SIG-M5 treated with dmso at 0.1 percent for 504 hours (cell line): ENCODE results near the gene SNAP47.

ENCODE experiments used
- DNase-seq: peaks from one replicate; lab custom pipeline; 2025; ENCODE audit not compliant: unreplicated experiment; lab: John Stamatoyannopoulos, UW

Gene SNAP47

DNA sequence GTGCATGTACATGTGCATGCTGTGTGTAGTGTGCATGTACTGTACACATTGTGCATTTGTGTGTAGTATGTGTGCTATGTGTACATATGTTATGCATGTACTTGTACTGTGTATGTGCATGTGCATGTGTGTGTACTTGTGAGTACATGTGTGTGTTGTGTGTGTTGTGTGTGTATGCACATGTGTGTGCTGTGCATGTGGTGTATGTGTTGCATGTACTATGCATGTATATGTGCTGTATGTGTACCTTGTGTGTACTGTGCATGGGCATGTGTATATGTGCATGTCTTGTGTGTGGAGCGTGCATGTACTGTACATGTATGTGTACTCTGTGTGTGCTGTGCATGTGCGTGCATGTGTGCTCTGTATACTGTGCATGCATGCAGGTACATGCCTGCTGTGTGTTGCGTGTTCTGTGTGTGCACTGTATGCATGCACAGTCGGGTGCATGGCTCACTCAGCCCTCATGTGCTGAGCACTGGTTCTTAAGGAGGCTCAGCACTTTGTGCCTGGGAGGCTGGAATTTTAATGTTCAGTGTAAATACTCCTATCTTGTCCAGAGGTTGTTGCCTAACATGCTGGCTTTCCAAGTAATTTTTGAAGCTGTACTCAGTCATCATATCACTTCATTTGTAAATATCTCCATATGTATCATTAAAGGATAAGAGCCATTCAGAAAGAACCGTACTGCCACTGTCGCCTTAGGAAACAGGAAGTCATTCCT is 32.3 kb downstream of the SNAP47 start:
- no peak for DNase-seq

DNA sequence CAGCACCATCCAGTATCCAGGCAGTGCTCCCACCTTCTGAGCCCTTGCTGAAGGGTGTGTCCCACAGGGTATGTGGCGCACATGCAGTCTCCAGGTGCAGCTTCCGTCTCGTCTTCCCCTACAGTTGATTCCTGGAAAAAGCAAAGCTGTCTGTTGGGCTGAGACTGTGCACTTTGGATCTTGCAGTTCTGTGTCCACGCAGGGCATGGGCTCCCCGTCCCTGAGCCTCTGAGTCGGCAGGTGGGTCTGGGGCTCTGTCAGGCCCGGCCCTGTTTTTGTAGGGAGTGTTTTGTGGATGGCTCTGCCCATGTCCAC is 32.8 kb downstream of the SNAP47 start:
- DNase-seq: no peak

- no peak for DNase-seq
Observed at GRCh38 chr1:227768640-227769039, 33.4 kb downstream of the SNAP47 start.

- DNase-seq: no peak
Observed at GRCh38 chr1:227769047-227769935, 34.1 kb downstream of the SNAP47 start.

DNA sequence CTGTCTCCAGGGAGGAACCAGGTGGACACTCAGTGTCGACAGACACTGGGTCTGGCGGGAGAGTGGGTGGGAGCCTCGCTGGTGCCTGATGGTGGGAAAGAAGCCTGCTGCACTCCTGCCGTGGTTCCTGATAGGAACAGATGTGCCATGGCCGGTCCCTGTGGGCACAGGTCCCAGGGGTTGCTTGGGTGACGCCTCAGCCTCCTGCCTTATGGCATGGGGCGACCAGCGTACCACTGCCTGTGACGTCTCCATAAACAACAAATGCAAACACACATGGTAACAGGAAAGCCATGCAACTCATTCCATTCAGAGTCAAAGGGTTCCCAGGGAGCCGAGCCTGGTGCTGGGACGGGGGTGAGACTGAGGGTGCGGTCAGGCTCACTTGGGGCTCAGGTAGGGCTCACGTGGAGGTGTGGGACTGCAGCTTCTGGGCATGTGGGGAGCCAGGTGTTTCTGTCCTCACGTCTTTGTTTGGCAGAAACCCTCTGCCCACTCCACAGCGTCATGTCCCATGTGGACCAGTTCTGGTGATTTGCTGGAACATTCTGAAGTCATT is 34.8 kb downstream of the SNAP47 start:
- DNase-seq: no peak

- no peak for DNase-seq
Observed at GRCh38 chr1:227770812-227771211, 35.6 kb downstream of the SNAP47 start.

DNA sequence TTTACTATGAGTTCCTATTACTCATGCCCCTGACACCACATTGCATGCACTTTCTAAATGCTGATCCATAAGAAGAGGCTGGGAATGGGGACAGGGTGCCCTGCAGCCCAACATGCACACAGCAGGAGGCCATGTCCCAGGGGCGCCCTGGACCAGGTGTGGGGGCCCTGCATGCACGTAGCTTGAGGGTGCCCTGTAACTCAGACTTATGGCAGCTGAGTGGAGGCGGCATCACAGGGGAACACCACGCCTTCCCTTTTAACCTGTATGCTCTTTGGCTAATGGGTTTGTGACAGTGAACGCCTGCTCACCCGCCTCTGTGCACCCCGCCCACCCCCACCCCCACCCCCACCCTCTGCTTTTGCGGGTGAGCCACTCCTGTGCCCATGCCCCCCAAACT is 36.1 kb downstream of the SNAP47 start:
- DNase-seq: no peak

DNA sequence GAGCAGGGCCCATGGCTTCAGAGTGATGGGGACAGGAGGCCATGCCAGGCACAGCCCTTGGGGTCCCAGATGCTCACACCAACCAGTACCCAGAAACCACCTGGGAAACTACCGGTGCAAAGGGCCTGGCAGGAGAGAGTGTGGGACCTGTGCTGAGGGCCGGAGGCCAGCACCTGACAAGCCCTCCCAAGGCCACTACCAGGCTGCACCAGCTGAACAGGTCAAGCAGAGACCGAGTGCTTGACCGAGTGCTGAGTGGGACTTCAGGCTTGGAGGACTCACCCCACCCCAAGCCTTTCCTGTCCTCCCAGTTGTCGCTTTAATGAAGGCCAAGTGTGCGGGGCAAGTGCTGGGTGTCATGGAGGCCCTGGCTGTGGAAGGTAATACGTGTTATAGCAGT is 36.5 kb downstream of the SNAP47 start:
- DNase-seq: no peak

- no peak for DNase-seq
Observed at GRCh38 chr1:227773558-227773957, 38.3 kb downstream of the SNAP47 start.

DNA sequence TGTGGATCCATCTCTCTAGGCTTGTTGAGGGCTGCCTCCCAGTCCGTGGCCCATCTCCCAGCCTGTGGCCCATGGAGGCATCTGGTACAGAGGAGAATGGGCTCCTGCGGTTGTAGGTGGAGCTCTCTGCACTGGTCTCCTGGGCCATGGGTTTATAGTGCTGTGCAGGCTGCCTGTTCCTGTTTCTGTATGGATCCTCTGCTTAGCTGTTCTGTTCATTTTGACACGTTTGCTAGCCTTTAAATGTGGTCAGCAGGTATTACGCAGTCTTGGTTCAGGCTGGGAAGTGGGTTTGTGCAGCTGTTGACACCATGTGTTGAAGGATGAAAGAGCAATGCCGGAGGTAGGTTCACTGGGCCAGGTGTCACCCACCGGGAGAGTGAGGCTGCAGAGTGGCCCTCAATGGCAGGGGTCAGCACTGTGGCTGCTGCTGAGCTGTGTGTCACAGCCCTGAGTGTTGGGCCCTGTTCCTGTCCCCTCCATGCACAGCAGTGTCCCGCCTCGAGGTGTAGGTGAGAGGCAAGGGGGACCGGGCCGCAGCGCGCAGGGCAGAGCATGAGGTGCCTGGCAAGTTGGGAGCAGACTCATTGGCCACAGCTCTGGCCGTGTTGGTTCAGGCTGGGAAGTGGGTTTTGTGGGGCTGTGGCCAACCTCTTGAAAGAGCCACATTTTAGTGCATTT is 39.0 kb downstream of the SNAP47 start:
- no peak for DNase-seq

GRCh38 chr1:227774821-227775661 is 39.8 kb downstream of the SNAP47 start:
- DNase-seq: no peak

GRCh38 chr1:227775841-227776240 is 40.6 kb downstream of the SNAP47 start:
- DNase-seq: no peak

GRCh38 chr1:227776331-227776771 is 41.1 kb downstream of the SNAP47 start:
- no peak for DNase-seq

DNA sequence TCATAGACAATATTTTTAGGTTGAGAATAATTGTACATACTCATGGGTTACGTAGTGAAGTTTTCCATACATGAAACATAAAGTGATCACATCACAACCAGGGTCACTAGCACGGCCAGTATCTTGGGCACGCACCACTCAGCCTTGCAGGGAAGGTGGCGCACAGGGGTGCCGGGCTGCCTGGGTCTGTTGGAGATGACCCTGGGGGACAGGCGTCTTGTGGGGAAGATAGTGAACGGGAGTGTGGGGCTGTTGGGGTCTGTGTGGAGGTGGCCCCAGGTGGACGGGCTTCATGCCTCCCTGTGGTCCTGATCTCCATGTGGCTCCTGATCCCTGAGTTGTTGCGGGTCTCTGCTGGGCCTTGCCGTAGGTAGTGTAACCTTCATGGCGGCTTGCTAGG is 41.9 kb downstream of the SNAP47 start:
- no peak for DNase-seq

- DNase-seq: no peak
Observed at GRCh38 chr1:227777646-227778045, 42.4 kb downstream of the SNAP47 start.

DNA sequence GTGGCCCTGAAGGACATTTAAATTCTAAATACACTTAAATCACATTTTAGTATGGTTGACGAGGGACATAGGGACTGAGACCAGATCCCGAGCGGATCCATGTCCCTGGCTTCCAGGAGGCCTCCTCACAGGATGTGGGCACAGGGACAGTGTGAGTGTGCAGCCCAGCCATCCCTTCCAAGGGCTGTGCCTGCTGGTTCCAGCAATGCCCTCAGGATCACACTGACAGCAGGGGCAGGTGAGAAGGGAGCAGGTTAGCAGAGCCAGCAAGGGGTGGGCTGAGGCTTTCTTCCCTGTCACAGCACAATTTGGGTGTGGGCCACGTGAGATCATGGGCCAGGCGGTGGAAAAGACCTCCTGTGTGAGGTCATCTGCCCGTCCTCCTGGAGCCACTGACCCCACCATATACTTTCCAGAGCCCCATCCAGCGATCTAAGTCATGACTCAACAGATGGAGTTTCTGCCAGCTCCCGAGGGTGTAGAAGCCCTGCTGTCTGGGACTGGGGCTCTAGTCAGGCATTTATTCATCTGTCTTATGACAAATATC is 43.2 kb downstream of the SNAP47 start:
- DNase-seq: no peak

DNA sequence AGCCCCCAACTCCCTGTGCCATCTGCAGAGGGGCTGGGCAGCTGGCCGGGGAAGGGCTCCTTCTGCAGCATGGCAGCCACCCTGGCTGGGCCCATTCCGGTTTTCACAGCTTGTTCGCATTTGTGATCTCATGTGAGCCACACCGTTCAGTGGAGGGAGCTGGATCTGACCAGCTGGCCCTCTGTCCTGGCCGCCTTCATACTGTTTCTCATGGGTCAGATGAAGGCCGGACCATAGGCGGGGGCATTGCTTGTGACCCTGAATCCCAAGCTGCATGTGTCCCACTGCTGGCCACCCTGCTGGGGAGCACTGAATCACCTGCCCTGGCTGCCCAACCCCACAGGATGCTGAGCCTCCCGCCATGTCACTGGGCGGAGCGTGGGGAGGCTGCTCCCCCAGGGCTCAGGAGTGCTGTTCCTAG is 43.8 kb downstream of the SNAP47 start:
- no peak for DNase-seq

DNA sequence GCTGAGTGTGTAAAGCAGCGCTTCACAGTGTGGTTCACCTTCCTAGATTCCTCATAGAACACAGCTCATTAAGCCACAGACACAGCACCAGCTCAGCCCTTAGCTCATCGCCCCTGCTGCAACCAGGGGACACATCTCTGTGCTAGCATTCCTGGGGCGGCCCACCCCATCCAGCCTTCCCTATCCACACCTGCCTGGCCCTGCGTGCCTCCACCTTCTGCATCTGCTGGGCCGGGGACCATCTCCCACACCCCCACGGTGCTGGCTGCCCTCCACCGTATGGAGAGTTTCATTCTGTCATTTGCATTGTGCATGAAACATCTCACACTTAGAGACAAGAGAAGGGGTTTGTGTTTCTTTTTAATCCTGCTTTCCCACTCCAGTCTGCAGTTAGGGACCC is 44.5 kb downstream of the SNAP47 start:
- no peak for DNase-seq

DNA sequence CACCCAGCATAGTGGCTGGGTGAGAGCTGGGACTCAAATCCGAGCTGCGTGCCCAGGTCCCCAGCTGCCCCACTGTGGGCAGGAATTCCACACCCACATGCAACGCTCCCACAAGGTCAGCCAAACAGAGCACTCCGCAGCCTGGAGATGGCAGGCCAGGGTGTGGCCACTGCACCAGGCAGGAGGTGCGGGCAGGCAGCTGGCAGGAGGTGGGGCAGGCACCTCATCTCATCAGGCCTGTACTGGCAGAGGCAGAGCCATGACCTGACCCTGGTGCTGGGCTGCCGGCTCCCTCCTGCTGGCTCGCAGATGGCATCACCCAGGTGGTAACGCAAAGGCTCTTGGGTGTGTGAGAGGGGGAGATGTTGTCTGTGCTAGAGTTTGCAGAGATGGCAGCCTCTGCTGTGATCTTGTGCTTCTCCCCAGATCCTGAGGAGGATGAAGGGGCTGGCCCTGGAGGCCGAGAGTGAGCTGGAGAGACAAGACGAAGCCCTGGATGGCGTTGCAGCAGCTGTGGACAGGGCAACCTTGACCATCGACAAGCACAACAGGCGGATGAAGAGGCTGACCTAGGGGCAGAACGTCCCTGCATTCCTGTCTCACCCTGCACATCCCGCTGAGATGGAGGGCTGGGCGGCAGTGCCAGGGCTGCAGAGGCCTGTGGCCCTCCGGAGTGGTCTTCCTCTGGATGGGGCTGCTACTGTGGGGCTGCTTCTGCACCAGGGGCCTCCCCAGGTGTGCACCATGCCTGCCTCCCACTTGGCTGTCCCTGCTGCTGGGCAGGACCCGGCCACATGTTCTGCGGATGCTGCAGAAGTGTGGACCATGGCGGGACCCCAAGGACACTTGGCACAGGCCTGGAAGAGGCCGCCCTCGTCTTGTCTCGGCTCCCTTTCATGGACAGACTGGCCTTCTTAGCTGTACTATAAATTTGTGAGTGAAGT is 45.1 kb downstream of the SNAP47 start:
- no peak for DNase-seq
